HepG2 (cell line): Measurements from ENCODE around the gene RSBN1L. TPM values are rescaled to one million over a fixed set of nuclear protein-coding genes. Genes with fewer than 3 reads are reported as not detected.

Experiments
- ATAC-seq: fragments of 200-7000 bp; cut with Tn5 transposase; 3 replicates; pipeline ENCODE4 v1.9.1; 2020; ENCODE audit warnings: mild to moderate bottlenecking, moderate library complexity
- BruUV-seq: library from RNA; stranded (reverse); fragments of 400-500 nt; replicated peaks from 2 replicates; lab custom pipeline; 2021; lab: Mats Ljungman, UMichigan
- CTCF ChIA-PET: fragments of 300-600 bp; formaldehyde crosslinking; extraction: SDS; loops from one replicate; lab custom pipeline; 2021; ENCODE audit warnings: low total read pairs, inconsistent platforms, low intra/inter-chr PET ratio; lab: Yijun Ruan, JAX
- POLR2A ChIA-PET: fragments of 350-600 bp; sonication (Branson Sonifier 250); formaldehyde crosslinking; loops from one replicate; lab custom pipeline; 2020; ENCODE audit warnings: antibody characterized with exemption, inconsistent platforms; lab: Yijun Ruan, JAX
- DNase-seq: peaks from one replicate; pipeline ENCODE4 v3.0.0-alpha.2; 2015; ENCODE audit warnings: low spot score
- FAIRE-seq: peaks from 3 replicates; lab custom pipeline; 2011; peaks lifted over from hg19 to GRCh38; lab: Jason Lieb, UNC
- H2AFZ ChIP-seq: one replicate; pipeline ENCODE4 v1.6.1; 2011; ENCODE audit warnings: low read length, inconsistent platforms
- H3K27ac ChIP-seq: fragments of 300-600 bp; 3 replicates; pipeline ENCODE4 v1.8.0; 2011; ENCODE audit warnings: mixed run types, mild to moderate bottlenecking, mixed read lengths, low read length, inconsistent platforms; ENCODE audit not compliant: insufficient read depth; ENCODE audit errors: extremely low read length
- H3K27me3 ChIP-seq, 2 experiments: fragments of 200-600 bp in 1 of 2; 2 replicates in 1 of 2; 3 replicates in 1 of 2; pipeline versions ENCODE4 v1.6.0 to v1.8.0; 2011; ENCODE audit warnings: low read length in 2 of 2, mild to moderate bottlenecking in 2 of 2, moderate library complexity in 2 of 2, inconsistent platforms in 1 of 2; ENCODE audit not compliant: insufficient read depth in 2 of 2, control insufficient read depth in 1 of 2
- H3K36me3 ChIP-seq, 2 experiments: fragments of 200-600 bp in 1 of 2; replicated peaks in 1 of 2; 2 replicates in 1 of 2; 3 replicates in 1 of 2; pipeline versions ENCODE4 v1.5.1 to v1.8.0; 2011; ENCODE audit warnings: low read length in 2 of 2, inconsistent platforms in 1 of 2; ENCODE audit not compliant: insufficient read depth in 2 of 2, control insufficient read depth in 1 of 2
- H3K4me1 ChIP-seq: 2 replicates; pipeline ENCODE4 v1.5.1; 2012; ENCODE audit warnings: low read length, inconsistent platforms; ENCODE audit not compliant: insufficient read depth
- H3K4me2 ChIP-seq: 2 replicates; pipeline ENCODE4 v1.6.0; 2011; ENCODE audit warnings: low read depth, low read length, inconsistent platforms
- H3K4me3 ChIP-seq, 3 experiments: fragments of 200-600 bp in 1 of 3; sonication (generic), shearing (Covaris generic) in 1 of 3; replicated peaks in 1 of 3; 2 replicates each; pipeline ENCODE4 v1.5.1; 2011 to 2016; ENCODE audit warnings: low read length in 3 of 3, inconsistent platforms in 2 of 3, low read depth in 2 of 3, mild to moderate bottlenecking in 2 of 3, control low read depth in 1 of 3, mixed read lengths in 1 of 3; ENCODE audit not compliant: insufficient read depth in 1 of 3
- H3K79me2 ChIP-seq: one replicate; pipeline ENCODE4 v1.6.1; 2011; ENCODE audit warnings: low read length, inconsistent platforms; ENCODE audit not compliant: insufficient read depth
- H3K9ac ChIP-seq: 2 replicates; pipeline ENCODE4 v1.6.0; 2011; ENCODE audit warnings: mild to moderate bottlenecking, low read depth, low read length, inconsistent platforms; ENCODE audit not compliant: insufficient read depth
- H3K9me3 ChIP-seq: 2 replicates; pipeline ENCODE4 v1.5.1; 2012; ENCODE audit warnings: mild to moderate bottlenecking, low read length
- H4K20me1 ChIP-seq: 2 replicates; pipeline ENCODE4 v1.6.0; 2011; ENCODE audit warnings: inconsistent platforms, mild to moderate bottlenecking, low read length, moderate library complexity; ENCODE audit not compliant: insufficient read depth
- MAFF ChIP-seq: IDR thresholded peaks from 2 replicates; pipeline ENCODE4 v1.6.1; 2011; ENCODE audit warnings: low read depth, low read length, improper control_type of control experiment
- MAFK ChIP-seq, 2 experiments: IDR thresholded peaks in 1 of 2; conservative IDR thresholded peaks in 1 of 2; 2 replicates each; pipeline ENCODE4 v1.6.1; 2011; ENCODE audit warnings: improper control_type of control experiment in 2 of 2, low read length in 2 of 2
- SP5 ChIP-seq: IDR thresholded peaks from 2 replicates; pipeline ENCODE4 v1.6.1; 2016; ENCODE audit warnings: low read depth, borderline replicate concordance
- ZNF121 ChIP-seq: sonication (generic); formaldehyde crosslinking; IDR thresholded peaks from 2 replicates; pipeline ENCODE4 v1.5.0; 2020; ENCODE audit warnings: mild to moderate bottlenecking, missing genetic modification reagents
- WGBS: methylation state at CpG from one replicate; pipeline ENCODE4 v1.1.6; 2017; ENCODE audit warnings: low lambda C conversion rate; 5-methylcytosine and 5-hydroxymethylcytosine counted together
- in situ Hi-C: cut with HindIII; loops from 2 replicates; pipeline ENCODE4 v1.10.0; 2017; ENCODE audit warnings: low pct_unique_long_range_greater_than_20kb; ENCODE audit not compliant: extremely low pct_ligation_motif_present
- intact Hi-C: fragments of 100-400 bp; cut with micrococcal nuclease; formaldehyde crosslinking; loops from one replicate; pipeline ENCODE4 v1.10.0; 2022; ENCODE audit not compliant: unreplicated experiment
- polyA plus RNA-seq, 8 experiments: library from polyadenylated mRNA; depleted of rRNA in 3 of 8; stranded (reverse) in 7 of 8; unstranded in 1 of 8; fragments of >200 nt; fragmentation: Illumina TruSeq in 4 of 8; extraction: Trizol in 4 of 8; gene quantifications; 2 replicates each; pipeline versions ENCODE4 v1.2.1 to v1.2.3, GENCODE V29; 2011 to 2016; ENCODE audit warnings: low read depth in 4 of 8, missing spikeins in 1 of 8, mixed read lengths in 1 of 8; ENCODE audit not compliant: insufficient read depth in 1 of 8
- total RNA-seq, 5 experiments: library from RNA; depleted of rRNA; stranded (reverse); fragments of >200 nt; fragmentation: Illumina TruSeq; extraction: Trizol; gene quantifications; 2 replicates each; pipeline ENCODE4 v1.2.3, GENCODE V29; 2016; ENCODE audit warnings: low read depth in 1 of 5
- TF ChIP-seq, protein P1 (sequence below): sonication (generic); formaldehyde crosslinking; IDR thresholded peaks from 2 replicates; pipeline ENCODE4 v1.5.0; 2020; ENCODE audit warnings: missing genetic modification reagents

The RSBN1L gene
- total and polyA plus RNA-seq, 2 of the 13 experiments (the other 11 are each of a cell fraction or from before 2014, with no cell fraction given): 7.7 to 21.3 TPM

DNA sequence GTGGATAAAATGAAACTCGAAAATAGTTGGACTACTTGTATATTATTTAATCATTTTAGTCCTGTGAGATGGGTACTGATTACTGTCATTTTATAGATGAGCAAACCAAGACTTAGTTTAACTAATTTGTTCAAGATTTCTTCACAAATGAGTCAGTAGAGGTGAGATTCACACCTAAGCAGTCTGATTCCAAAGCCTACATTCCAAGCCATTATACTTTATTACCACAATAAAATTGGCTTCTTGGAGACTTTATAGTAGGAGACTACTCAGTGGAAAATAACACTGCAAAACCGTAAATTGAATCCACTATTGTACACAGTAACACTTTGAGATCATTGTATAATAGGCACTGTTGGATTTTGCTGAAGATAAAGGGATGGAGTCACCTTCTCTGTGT lies 104.5 kb downstream of the RSBN1L start:
- H3K79me2 ChIP-seq: peaks cover 29% of the 10 kb centered on the region

DNA sequence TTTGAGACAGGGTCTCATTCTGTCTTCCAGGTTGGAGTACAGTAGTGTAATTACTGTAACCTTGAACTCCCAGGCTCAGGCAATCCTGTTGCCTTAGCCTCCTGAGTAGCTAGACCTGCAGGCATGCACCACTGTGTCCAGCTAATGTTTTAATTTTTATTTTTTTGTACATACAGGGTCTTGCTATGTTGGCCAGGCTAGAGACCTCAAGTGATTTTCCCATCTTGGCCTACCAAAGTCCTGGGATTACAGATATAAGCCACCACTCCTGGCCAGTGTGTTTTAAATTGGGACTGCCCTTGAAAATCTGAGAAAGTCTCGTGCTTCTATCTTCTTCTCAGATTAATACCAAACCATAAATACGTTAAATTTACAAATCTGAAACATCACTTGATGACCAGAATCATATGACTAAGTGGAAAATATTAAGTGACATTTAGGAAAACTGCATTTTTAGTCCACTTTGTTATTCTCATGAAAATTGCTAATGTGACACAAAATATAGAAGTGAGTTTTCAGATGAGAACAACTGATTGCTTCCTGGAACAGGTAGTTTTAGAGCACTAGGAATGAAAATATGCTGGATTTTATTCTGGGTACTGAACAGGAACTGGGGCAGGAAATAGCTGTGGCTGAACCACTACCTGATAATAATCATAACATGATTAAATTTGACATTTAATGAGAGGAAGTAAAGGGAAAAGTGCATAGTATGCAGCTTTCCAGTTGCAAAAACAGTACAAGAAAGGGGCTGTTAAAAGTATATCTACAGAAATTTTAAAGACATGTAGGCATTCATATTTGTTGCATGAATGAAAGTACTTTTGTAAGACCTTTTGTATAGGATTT lies 106.5 kb downstream of the RSBN1L start:
- FAIRE-seq: no peak
- Histone ChIP-seq H3K4me1 (peaks cover 21% of the 10 kb centered on the region), H4K20me1 (no peaks in the 10 kb centered on the region), H3K36me3 (no peaks in the 10 kb centered on the region), H3K79me2 (peaks cover 13% of the 10 kb centered on the region), H2AFZ (no peak overlapping the region), H3K4me3 (no peak overlapping the region), H3K27ac (no peak overlapping the region), H3K9me3 (no peaks in the 10 kb centered on the region), H3K9ac (no peak overlapping the region), H3K27me3 (no peaks in the 10 kb centered on the region; a peak in 1 of 5 replicates), H3K4me2 (no peak overlapping the region)
- intact Hi-C loops (no loop called here), in situ Hi-C loops (no loop called here)
- BruUV-seq: no TSS peak
- ChIA-PET CTCF (no interaction called here), POLR2A (no interaction called here)
- TF ChIP-seq MAFK (conservative IDR thresholded peaks at IDR 0.05 in 1 of 2, IDR thresholded peaks at IDR 0.05 in 1 of 2; ENCODE audit: low read length in 2 of 2) (0 out of 4 replicates have a peak, but pooled peaks of 1 of the 2 experiments have one; percentile 3), MAFF (0 out of 2 replicates have a peak, but pooled peaks have one; percentile 29), ZNF121 (peak; percentile 74), SP5 (CRISPR knock-in tag) (no peak)
- WGBS: 97% methylated on average over 2 of the region's 2 CpGs
- ATAC-seq: no peak
- DNase-seq: no peak

More for the DNA sequence above, 104.5 kb downstream of the RSBN1L start:
- BruUV-seq: no TSS peak
- intact Hi-C loops (no loop called here), in situ Hi-C loops (no loop called here)
- DNase-seq (no peak), FAIRE-seq (no peak), ATAC-seq (no peak)
- Histone ChIP-seq H3K4me3 (no peak overlapping the region), H2AFZ (no peak overlapping the region), H3K4me2 (peak overlapping the region; percentile 68; the same call in 1 of the 2 replicates), H3K27me3 (no peaks in the 10 kb centered on the region; a peak in 1 of 5 replicates), H3K36me3 (no peaks in the 10 kb centered on the region), H3K9ac (no peak overlapping the region), H4K20me1 (no peaks in the 10 kb centered on the region; the same call in 1 of the 2 replicates), H3K27ac (no peak overlapping the region), H3K4me1 (peaks cover 37% of the 10 kb centered on the region), H3K9me3 (no peaks in the 10 kb centered on the region)
- POLR2A ChIA-PET: no interaction called here
- TF ChIP-seq, protein P1, sequence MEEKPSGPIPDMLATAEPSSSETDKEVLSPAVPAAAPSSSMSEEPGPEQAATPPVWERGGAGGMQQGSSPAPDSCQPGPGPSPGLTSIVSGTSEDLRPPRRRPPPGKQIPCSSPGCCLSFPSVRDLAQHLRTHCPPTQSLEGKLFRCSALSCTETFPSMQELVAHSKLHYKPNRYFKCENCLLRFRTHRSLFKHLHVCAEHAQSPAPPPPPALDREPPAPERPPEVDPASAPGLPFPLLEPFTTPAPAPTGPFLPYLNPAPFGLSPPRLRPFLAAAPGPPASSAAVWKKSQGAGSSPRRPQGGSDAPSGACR (CRISPR knock-in tag): no peak
- CTCF ChIA-PET: no interaction called here
- WGBS: 97% methylated on average over 2 of the region's 2 CpGs
